H7 (cell line): ENCODE results near the gene PSKH1. TPM values are rescaled to one million over a fixed set of nuclear protein-coding genes. Genes with fewer than 3 reads are reported as not detected.

Experiments used
- DNase-seq: peaks from one replicate; pipeline ENCODE4 v3.0.0; 2012
- H3K27me3 ChIP-seq: 2 replicates; pipeline ENCODE4 v1.6.0; 2011; ENCODE audit warnings: mild to moderate bottlenecking, low read length; ENCODE audit not compliant: control insufficient read depth, insufficient read depth
- H3K36me3 ChIP-seq: replicated peaks from 2 replicates; pipeline ENCODE4 v1.5.1; 2011; ENCODE audit warnings: low read length; ENCODE audit not compliant: control insufficient read depth, insufficient read depth
- H3K4me3 ChIP-seq: 2 replicates; pipeline ENCODE4 v1.5.1; 2011; ENCODE audit warnings: low read depth, mild to moderate bottlenecking, control low read depth, low read length, moderate library complexity; ENCODE audit not compliant: insufficient read depth
- total RNA-seq: library from RNA; depleted of rRNA; stranded (reverse); fragments of >200 nt; shearing (Covaris generic); gene quantifications from 2 replicates; pipeline ENCODE4 v1.2.3, GENCODE V29; 2014; rRNA removed

The PSKH1 gene
- 18.8 and 20.1 TPM in 2 replicates for total RNA-seq

GRCh38 chr16:67892899-67893742, at the start of gene PSKH1:
TSS of gene PSKH1 (plus strand) at chr16:67893254. CDS start at chr16:67908750, 15,496 bp downstream.
- Histone ChIP-seq H3K36me3 (no peaks in the 10 kb centered on the region), H3K4me3 (peak within 1 kb of the TSS; percentile 99), H3K27me3 (no peaks in the 10 kb centered on the region)
- DNase-seq, result peak; percentile 100

- Histone ChIP-seq H3K27me3 (no peaks in the 10 kb centered on the region), H3K36me3 (no peaks in the 10 kb centered on the region; the same call in 1 of the 2 replicates), H3K4me3 (peak overlapping the region; percentile 90)
- DNase-seq, result no peak
Observed at GRCh38 chr16:67843343-67843765, 49.7 kb upstream of the PSKH1 start.

- Histone ChIP-seq H3K4me3 (no peak overlapping the region), H3K27me3 (no peaks in the 10 kb centered on the region), H3K36me3 (no peaks in the 10 kb centered on the region; the same call in 1 of the 2 replicates)
- DNase-seq, result peak; percentile 34
Observed at GRCh38 chr16:67844497-67844896, 48.6 kb upstream of the PSKH1 start.

GRCh38 chr16:67845291-67846062, 47.6 kb upstream of the PSKH1 start:
- peaks cover under 1% of the 10 kb centered on the region for H3K36me3 ChIP-seq
- peak; percentile 47 for DNase-seq
- H3K27me3 ChIP-seq, result no peaks in the 10 kb centered on the region
- H3K4me3 ChIP-seq, result peak overlapping the region; percentile 98

GRCh38 chr16:67846063-67846319, 47.1 kb upstream of the PSKH1 start:
- DNase-seq, result no peak
- H3K36me3 ChIP-seq, result peaks cover 2% of the 10 kb centered on the region
- H3K4me3 ChIP-seq, result peak overlapping the region; percentile 98
- no peaks in the 10 kb centered on the region for H3K27me3 ChIP-seq

GRCh38 chr16:67846320-67847063, 46.6 kb upstream of the PSKH1 start, which contains the start of gene NUTF2:
TSS of gene NUTF2 (plus strand) at chr16:67846933. CDS start at chr16:67865131, 18,198 bp downstream.
- no peaks in the 10 kb centered on the region for H3K27me3 ChIP-seq
- peaks cover 2% of the 10 kb centered on the region for H3K36me3 ChIP-seq
- peak; percentile 99 for DNase-seq
- H3K4me3 ChIP-seq, result peak within 1 kb of the TSS; percentile 98

- Histone ChIP-seq H3K36me3 (peaks cover 2% of the 10 kb centered on the region), H3K4me3 (peak within 1 kb of the TSS; percentile 98), H3K27me3 (no peaks in the 10 kb centered on the region)
- peak; percentile 76 for DNase-seq
Observed at GRCh38 chr16:67847064-67847861, 45.8 kb upstream of the PSKH1 start, which contains the start of gene CENPT. TSS of gene CENPT (minus strand) at chr16:67847693. CDS start at chr16:67833859, 13,834 bp downstream.

GRCh38 chr16:67848118-67848517, 44.9 kb upstream of the PSKH1 start:
- DNase-seq, result no peak
- H3K36me3 ChIP-seq, result peaks cover 2% of the 10 kb centered on the region
- H3K27me3 ChIP-seq, result no peaks in the 10 kb centered on the region
- peak overlapping the region; percentile 98 for H3K4me3 ChIP-seq

- Histone ChIP-seq H3K36me3 (peaks cover 2% of the 10 kb centered on the region), H3K27me3 (no peaks in the 10 kb centered on the region), H3K4me3 (no peak overlapping the region)
- no peak for DNase-seq
Observed at GRCh38 chr16:67853670-67854069, 39.4 kb upstream of the PSKH1 start.

GRCh38 chr16:67855789-67856188, 37.3 kb upstream of the PSKH1 start:
- H3K4me3 ChIP-seq, result no peak overlapping the region
- H3K36me3 ChIP-seq, result peaks cover 5% of the 10 kb centered on the region
- no peak for DNase-seq
- H3K27me3 ChIP-seq, result no peaks in the 10 kb centered on the region

GRCh38 chr16:67856927-67857546, 36.0 kb upstream of the PSKH1 start:
- no peak for DNase-seq
- Histone ChIP-seq H3K4me3 (no peak overlapping the region), H3K27me3 (no peaks in the 10 kb centered on the region), H3K36me3 (peaks cover 11% of the 10 kb centered on the region)

- peak; percentile 78 for DNase-seq
- H3K36me3 ChIP-seq, result peaks cover 11% of the 10 kb centered on the region
- no peaks in the 10 kb centered on the region for H3K27me3 ChIP-seq
- no peak overlapping the region for H3K4me3 ChIP-seq
Observed at GRCh38 chr16:67857547-67858233, 35.4 kb upstream of the PSKH1 start.

GRCh38 chr16:67858500-67858899, 34.6 kb upstream of the PSKH1 start:
- DNase-seq, result no peak
- Histone ChIP-seq H3K27me3 (no peaks in the 10 kb centered on the region), H3K4me3 (no peak overlapping the region), H3K36me3 (peaks cover 13% of the 10 kb centered on the region)
